SU-DHL-6 (cell line): ENCODE data around the gene TTL.

Source experiments
- H2AFZ ChIP-seq: fragments of 200-600 bp; sonication (generic); 2 replicates; pipeline ENCODE4 v1.6.1; 2014; ENCODE audit warnings: low read depth, mild to moderate bottlenecking, moderate library complexity, mixed read lengths, antibody characterized with exemption, low read length; ENCODE audit not compliant: severe bottlenecking
- H3F3A ChIP-seq: fragments of 200-600 bp; shearing (Covaris generic); 2 replicates; pipeline ENCODE4 v1.6.0; 2016; ENCODE audit warnings: antibody characterized with exemption, mild to moderate bottlenecking; ENCODE audit not compliant: insufficient read depth
- H3K27ac ChIP-seq: fragments of 200-600 bp; sonication (generic); 2 replicates; pipeline ENCODE4 v1.5.1; 2016; ENCODE audit warnings: low read depth, mild to moderate bottlenecking, low read length, moderate library complexity, mixed read lengths
- H3K27me3 ChIP-seq: fragments of 200-600 bp; sonication (generic), shearing (Covaris generic); 2 replicates; pipeline ENCODE4 v1.6.0; 2014; ENCODE audit warnings: mild to moderate bottlenecking, low read length
- H3K36me3 ChIP-seq: fragments of 200-600 bp; sonication (generic); 2 replicates; pipeline ENCODE4 v1.6.1; 2014; ENCODE audit warnings: mild to moderate bottlenecking, low read length, mixed read lengths
- H3K4me2 ChIP-seq: fragments of 300-600, 200-600 bp; shearing (Covaris generic), sonication (generic); 2 replicates; pipeline ENCODE4 v1.6.0; 2014; ENCODE audit warnings: low read length, low read depth, mild to moderate bottlenecking; ENCODE audit not compliant: poor library complexity, severe bottlenecking
- H3K4me3 ChIP-seq: fragments of 200-600 bp; sonication (generic); 2 replicates; pipeline ENCODE4 v1.5.1; 2014; ENCODE audit warnings: antibody characterized with exemption, low read length, mild to moderate bottlenecking, mixed read lengths; ENCODE audit not compliant: insufficient read depth, poor library complexity, severe bottlenecking
- H3K79me2 ChIP-seq: fragments of 200-600 bp; sonication (generic); 2 replicates; pipeline ENCODE4 v1.6.1; 2014; ENCODE audit warnings: mild to moderate bottlenecking, low read length, moderate library complexity; ENCODE audit not compliant: insufficient read depth
- H3K9ac ChIP-seq: fragments of 200-600 bp; sonication (generic); 2 replicates; pipeline ENCODE4 v1.7.0; 2014; ENCODE audit warnings: mild to moderate bottlenecking, low read length
- H3K9me2 ChIP-seq: fragments of 200-600 bp; sonication (generic); replicated peaks from 2 replicates; pipeline ENCODE4 v1.6.1; 2014; ENCODE audit warnings: low read length; ENCODE audit not compliant: insufficient read depth
- H3K9me3 ChIP-seq: fragments of 200-600 bp; sonication (generic); 2 replicates; pipeline ENCODE4 v1.6.1; 2014; ENCODE audit warnings: low read length, mixed read lengths; ENCODE audit not compliant: insufficient read depth
- H4K20me1 ChIP-seq: fragments of 200-600 bp; sonication (generic); 2 replicates; pipeline ENCODE4 v1.6.1; 2014; ENCODE audit warnings: low read depth, mild to moderate bottlenecking, antibody characterized with exemption, low read length, moderate library complexity, mixed read lengths
- EZH2phosphoT487 ChIP-seq: fragments of 200-600 bp; sonication (generic), shearing (Covaris generic); conservative IDR thresholded peaks from 2 replicates; pipeline ENCODE4 v1.6.1; 2018; ENCODE audit warnings: mild to moderate bottlenecking, antibody characterized with exemption, low read length, moderate library complexity, mixed read lengths
- TF ChIP-seq, protein P1 (sequence below): fragments of 200-600 bp; sonication (generic); IDR thresholded peaks from one replicate; pipeline ENCODE4 v1.5.1; 2017; ENCODE audit warnings: antibody characterized with exemption, mild to moderate bottlenecking, low read length, moderate library complexity; ENCODE audit not compliant: insufficient read depth, poor library complexity, severe bottlenecking

Gene TTL

DNA sequence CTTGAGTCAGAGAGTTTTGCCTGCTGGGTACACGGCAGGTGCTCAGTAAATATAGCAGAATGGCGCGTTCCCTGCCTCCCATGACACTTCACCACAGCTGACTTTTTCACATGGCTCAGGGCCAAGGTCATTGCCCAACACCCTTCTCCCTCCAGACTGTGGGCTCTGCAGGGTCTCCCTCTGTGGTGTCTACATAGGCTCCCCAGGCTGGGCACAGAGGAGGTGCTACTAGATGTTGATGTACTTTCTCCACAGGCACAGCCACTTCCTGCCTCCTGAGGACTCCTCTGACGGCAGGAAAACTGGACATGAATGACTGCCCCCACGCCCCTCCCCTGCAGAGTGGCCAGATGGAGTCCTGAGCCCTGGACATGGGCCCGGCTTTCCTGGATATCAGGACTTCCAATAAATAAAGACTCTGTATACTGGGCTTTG lies 106.7 kb downstream of the TTL start:
- no peak overlapping the region for H2AFZ ChIP-seq
- H3K27ac ChIP-seq = no peak overlapping the region
- no peak overlapping the region for H3K4me3 ChIP-seq
- no peak overlapping the region for H3K4me2 ChIP-seq
- no peaks in the 10 kb centered on the region for H3K36me3 ChIP-seq
- no peaks in the 10 kb centered on the region for H4K20me1 ChIP-seq
- no peaks in the 10 kb centered on the region for H3K79me2 ChIP-seq
- H3K27me3 ChIP-seq = no peaks in the 10 kb centered on the region
- no peak for TF ChIP-seq EZH2phosphoT487
- TF ChIP-seq, protein P1, sequence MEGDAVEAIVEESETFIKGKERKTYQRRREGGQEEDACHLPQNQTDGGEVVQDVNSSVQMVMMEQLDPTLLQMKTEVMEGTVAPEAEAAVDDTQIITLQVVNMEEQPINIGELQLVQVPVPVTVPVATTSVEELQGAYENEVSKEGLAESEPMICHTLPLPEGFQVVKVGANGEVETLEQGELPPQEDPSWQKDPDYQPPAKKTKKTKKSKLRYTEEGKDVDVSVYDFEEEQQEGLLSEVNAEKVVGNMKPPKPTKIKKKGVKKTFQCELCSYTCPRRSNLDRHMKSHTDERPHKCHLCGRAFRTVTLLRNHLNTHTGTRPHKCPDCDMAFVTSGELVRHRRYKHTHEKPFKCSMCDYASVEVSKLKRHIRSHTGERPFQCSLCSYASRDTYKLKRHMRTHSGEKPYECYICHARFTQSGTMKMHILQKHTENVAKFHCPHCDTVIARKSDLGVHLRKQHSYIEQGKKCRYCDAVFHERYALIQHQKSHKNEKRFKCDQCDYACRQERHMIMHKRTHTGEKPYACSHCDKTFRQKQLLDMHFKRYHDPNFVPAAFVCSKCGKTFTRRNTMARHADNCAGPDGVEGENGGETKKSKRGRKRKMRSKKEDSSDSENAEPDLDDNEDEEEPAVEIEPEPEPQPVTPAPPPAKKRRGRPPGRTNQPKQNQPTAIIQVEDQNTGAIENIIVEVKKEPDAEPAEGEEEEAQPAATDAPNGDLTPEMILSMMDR = no peak
- H3K9ac ChIP-seq = no peak overlapping the region
- H3F3A ChIP-seq = peaks cover 6% of the 10 kb centered on the region
- H3K9me3 ChIP-seq = no peaks in the 10 kb centered on the region
- H3K9me2 ChIP-seq = no peaks in the 10 kb centered on the region
